ENCODE data around the gene YTHDC1.
A peak's percentile ranks its signal among the peaks of the same experiment; 100 is the strongest.

YTHDC1 gene

DNA sequence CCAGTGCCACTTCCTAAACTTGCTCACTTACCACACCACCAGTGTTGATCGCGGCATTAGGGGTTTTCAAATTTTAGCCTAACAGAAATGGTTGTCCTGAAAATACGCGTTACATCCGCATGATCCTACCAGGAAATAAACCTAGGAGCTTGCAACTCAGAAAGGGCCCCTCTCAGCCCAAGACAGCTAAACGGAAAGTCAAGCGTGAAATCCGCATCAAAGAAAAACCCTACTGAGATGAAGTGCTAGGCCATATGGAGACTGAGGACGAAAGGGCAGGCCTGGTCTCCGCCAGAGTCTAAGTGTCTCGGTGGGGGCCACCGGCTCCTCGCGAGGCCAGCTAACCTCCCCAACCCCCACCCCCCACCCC is 626 bp downstream of the YTHDC1 start:
- Histone ChIP-seq H3K36me3 (ENCODE audit: control insufficient read depth, insufficient read depth, low read length) (no peaks in the 10 kb centered on the region), H3K27ac (peak overlapping the region; percentile 97), H3K4me1 (peaks cover 6% of the 10 kb centered on the region), H2AFZ (peak overlapping the region; percentile 96), H3K4me2 (ENCODE audit: low read length) (peak overlapping the region; percentile 82), H3K79me2 (peaks cover 22% of the 10 kb centered on the region), H3K9ac (peak overlapping the region; percentile 95), H3K27me3 (ENCODE audit: control insufficient read depth, insufficient read depth, low read length) (no peaks in the 10 kb centered on the region), H3K9me3 (ENCODE audit: control insufficient read depth, low read length) (no peaks in the 10 kb centered on the region), H3K4me3 (ENCODE audit: low read depth, low read length) (peak overlapping the region; percentile 82)
- TF ChIP-seq, protein P1, sequence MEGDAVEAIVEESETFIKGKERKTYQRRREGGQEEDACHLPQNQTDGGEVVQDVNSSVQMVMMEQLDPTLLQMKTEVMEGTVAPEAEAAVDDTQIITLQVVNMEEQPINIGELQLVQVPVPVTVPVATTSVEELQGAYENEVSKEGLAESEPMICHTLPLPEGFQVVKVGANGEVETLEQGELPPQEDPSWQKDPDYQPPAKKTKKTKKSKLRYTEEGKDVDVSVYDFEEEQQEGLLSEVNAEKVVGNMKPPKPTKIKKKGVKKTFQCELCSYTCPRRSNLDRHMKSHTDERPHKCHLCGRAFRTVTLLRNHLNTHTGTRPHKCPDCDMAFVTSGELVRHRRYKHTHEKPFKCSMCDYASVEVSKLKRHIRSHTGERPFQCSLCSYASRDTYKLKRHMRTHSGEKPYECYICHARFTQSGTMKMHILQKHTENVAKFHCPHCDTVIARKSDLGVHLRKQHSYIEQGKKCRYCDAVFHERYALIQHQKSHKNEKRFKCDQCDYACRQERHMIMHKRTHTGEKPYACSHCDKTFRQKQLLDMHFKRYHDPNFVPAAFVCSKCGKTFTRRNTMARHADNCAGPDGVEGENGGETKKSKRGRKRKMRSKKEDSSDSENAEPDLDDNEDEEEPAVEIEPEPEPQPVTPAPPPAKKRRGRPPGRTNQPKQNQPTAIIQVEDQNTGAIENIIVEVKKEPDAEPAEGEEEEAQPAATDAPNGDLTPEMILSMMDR (IDR thresholded peaks at IDR 0.05): no peak

- Histone ChIP-seq H3K4me2 (ENCODE audit: low read length) (peak overlapping the region; percentile 82), H3K79me2 (peaks cover 22% of the 10 kb centered on the region), H3K9me3 (ENCODE audit: control insufficient read depth, low read length) (no peaks in the 10 kb centered on the region), H3K4me1 (peaks cover 6% of the 10 kb centered on the region), H3K27ac (peak overlapping the region; percentile 97), H2AFZ (no peak overlapping the region), H3K9ac (no peak overlapping the region), H3K27me3 (ENCODE audit: control insufficient read depth, insufficient read depth, low read length) (no peaks in the 10 kb centered on the region), H3K36me3 (ENCODE audit: control insufficient read depth, insufficient read depth, low read length) (no peaks in the 10 kb centered on the region), H3K4me3 (ENCODE audit: low read depth, low read length) (peak overlapping the region; percentile 82)
- TF ChIP-seq, protein P1 (IDR thresholded peaks at IDR 0.05): no peak
Observed at GRCh38 chr4:68348577-68348976, 1.3 kb downstream of the YTHDC1 start.

DNA sequence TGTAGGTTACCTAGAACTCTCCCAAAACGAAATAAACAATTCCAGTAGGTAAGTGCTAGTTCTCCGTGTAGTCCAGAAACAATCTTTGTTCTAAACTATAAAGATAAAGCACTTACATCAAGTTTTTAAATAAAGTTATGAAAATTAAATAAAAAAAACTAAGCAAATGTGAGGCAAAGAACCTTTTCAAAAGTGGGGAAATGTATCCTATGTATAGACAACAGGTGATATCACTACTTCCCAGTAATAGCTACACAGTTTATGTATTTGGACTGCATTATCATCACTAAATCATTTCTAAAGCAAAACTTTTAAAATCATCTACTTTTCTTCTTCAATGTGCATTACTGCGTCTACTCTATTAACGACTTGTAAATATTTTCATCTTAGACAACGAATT is 2.0 kb downstream of the YTHDC1 start:
- H3K79me2 ChIP-seq: peaks cover 22% of the 10 kb centered on the region
- H3K4me1 ChIP-seq: peaks cover 6% of the 10 kb centered on the region
- no peak overlapping the region for H2AFZ ChIP-seq
- no peaks in the 10 kb centered on the region for H3K36me3 ChIP-seq (ENCODE audit: control insufficient read depth, insufficient read depth, low read length)
- H3K4me3 ChIP-seq (ENCODE audit: low read depth, low read length): peak overlapping the region; percentile 82
- peak overlapping the region; percentile 82 for H3K4me2 ChIP-seq (ENCODE audit: low read length)
- TF ChIP-seq, protein P1 (IDR thresholded peaks at IDR 0.05): no peak
- no peak overlapping the region for H3K9ac ChIP-seq
- H3K9me3 ChIP-seq (ENCODE audit: control insufficient read depth, low read length): no peaks in the 10 kb centered on the region
- H3K27ac ChIP-seq: no peak overlapping the region
- no peaks in the 10 kb centered on the region for H3K27me3 ChIP-seq (ENCODE audit: control insufficient read depth, insufficient read depth, low read length)

DNA sequence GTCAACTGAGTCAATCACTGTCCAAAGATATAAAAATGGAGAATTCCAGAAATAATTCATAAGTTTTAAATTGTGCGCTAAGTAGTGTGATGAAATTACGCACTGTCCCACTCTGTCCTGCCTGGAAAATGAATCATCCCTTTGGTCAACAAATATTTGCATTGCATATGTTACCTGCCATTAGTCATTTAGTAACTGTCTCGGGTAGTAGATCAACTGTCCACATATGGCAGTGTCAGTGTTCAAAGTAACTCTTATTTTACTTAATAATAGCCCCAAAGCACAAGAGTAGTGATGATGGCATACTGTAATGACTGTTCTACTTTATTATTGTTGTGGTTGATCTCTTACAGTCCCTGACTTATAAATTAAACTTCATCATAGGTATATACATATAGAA is 3.4 kb downstream of the YTHDC1 start:
- Histone ChIP-seq H3K4me2 (ENCODE audit: low read length) (no peak overlapping the region), H3K79me2 (peaks cover 26% of the 10 kb centered on the region), H3K27ac (no peak overlapping the region), H2AFZ (no peak overlapping the region), H3K4me1 (peaks cover 6% of the 10 kb centered on the region), H3K9ac (no peak overlapping the region), H3K36me3 (ENCODE audit: control insufficient read depth, insufficient read depth, low read length) (no peaks in the 10 kb centered on the region), H3K27me3 (ENCODE audit: control insufficient read depth, insufficient read depth, low read length) (no peaks in the 10 kb centered on the region), H3K9me3 (ENCODE audit: control insufficient read depth, low read length) (no peaks in the 10 kb centered on the region), H3K4me3 (ENCODE audit: low read depth, low read length) (no peak overlapping the region)
- TF ChIP-seq, protein P1 (IDR thresholded peaks at IDR 0.05): no peak

DNA sequence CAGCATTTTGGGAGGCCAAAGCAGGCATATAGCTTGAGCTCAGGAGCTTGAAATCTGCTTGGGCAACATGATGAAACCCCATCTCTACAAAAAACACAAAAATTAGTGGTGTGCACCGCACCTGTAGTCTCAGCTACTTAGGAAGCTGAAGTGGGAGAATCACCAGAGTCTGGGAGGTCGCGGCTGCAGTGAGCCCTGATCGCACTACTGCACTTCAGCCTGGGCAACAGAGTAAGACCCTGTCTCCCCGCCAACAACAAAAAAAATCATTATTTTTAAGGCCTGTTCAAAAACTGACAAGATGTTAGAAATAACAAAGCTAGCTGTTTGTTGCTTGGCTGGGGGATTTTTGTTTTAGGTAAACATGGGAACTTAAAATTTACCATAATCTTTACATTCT is 5.1 kb downstream of the YTHDC1 start:
- Histone ChIP-seq H3K9ac (no peak overlapping the region), H3K79me2 (peaks cover 30% of the 10 kb centered on the region), H3K27ac (no peak overlapping the region), H3K36me3 (ENCODE audit: control insufficient read depth, insufficient read depth, low read length) (no peaks in the 10 kb centered on the region), H2AFZ (no peak overlapping the region), H3K4me3 (ENCODE audit: low read depth, low read length) (no peak overlapping the region), H3K27me3 (ENCODE audit: control insufficient read depth, insufficient read depth, low read length) (no peaks in the 10 kb centered on the region), H3K9me3 (ENCODE audit: control insufficient read depth, low read length) (no peaks in the 10 kb centered on the region), H3K4me2 (ENCODE audit: low read length) (no peak overlapping the region), H3K4me1 (peaks cover 6% of the 10 kb centered on the region)
- TF ChIP-seq, protein P1 (IDR thresholded peaks at IDR 0.05): no peak

Measured in parathyroid adenoma (tissue), 2 donors.